ENCODE data around the gene TBC1D17. TPM values are rescaled to one million over a fixed set of nuclear protein-coding genes. Genes with fewer than 3 reads are reported as not detected.

Gene TBC1D17
- total and polyA plus RNA-seq, 2 of the 13 experiments (the other 11 are each of a cell fraction or from before 2014, with no cell fraction given) = 9.7 to 16.9 TPM

DNA sequence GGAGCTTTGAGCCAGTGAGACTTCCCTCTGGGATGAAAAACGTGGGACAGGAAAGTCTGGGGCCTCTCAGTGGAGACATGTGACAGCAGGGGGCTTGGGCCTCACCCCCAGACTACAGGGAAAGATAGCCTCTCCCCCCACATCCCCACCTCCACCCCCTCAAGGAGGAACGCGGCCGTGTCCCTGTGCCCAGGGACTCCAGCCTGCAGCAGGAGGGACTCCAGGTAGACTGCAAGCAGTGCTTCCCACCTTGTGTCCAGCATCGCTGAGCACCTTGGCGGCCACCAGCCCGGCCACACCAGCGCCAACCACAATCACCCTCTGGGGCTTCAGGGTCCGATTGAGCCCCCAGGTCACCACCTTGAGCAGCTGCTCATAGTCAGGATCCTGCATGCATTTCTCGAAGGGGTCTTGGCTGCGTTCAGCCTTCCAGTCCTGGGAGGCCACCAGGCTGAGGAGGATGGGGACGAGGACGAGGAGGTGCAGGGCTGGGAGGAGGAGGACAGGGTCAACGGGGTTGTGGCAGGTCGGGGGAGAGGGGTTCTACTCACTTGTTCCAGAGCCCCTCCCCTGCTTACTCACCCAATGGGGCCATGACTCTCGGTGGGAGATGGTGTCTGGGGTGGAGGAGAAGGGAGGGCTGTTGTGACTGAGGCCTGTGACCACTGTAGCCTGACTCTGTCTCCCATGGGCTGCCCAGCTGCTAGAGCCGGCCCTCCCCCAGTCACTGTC is 18.2 kb downstream of the TBC1D17 start:
- no peak; the same call in 2 of the 3 replicates for ATAC-seq
- no peak for DNase-seq (ENCODE audit: low spot score)
- no peaks in the 10 kb centered on the region for H3K9me3 ChIP-seq (ENCODE audit: low read length)
- 34% methylated on average over 8 of the region's 17 CpGs for WGBS (ENCODE audit: low lambda C conversion rate)
- H3K27me3 ChIP-seq (ENCODE audit: control insufficient read depth in 1 of 2, insufficient read depth in 2 of 2, low read length in 2 of 2) = peaks cover 9 to 17% of the 10 kb centered on the region in 2 experiments; a peak in 4 of 5 replicates
- CTCF ChIA-PET (ENCODE audit: low intra/inter-chr PET ratio, low total read pairs) = no interaction called here
- peaks cover 18% of the 10 kb centered on the region for H3K4me1 ChIP-seq (ENCODE audit: insufficient read depth, low read length)
- no peak overlapping the region for H3K9ac ChIP-seq (ENCODE audit: insufficient read depth, low read depth, low read length)
- H3K27ac ChIP-seq (ENCODE audit: extremely low read length, insufficient read depth, low read length) = no peak overlapping the region
- no peak overlapping the region for H2AFZ ChIP-seq (ENCODE audit: low read length)
- no peaks in the 10 kb centered on the region for H3K36me3 ChIP-seq (replicated peaks in 1 of 2; ENCODE audit: control insufficient read depth in 1 of 2, insufficient read depth in 2 of 2, low read length in 2 of 2)
- FAIRE-seq = no peak
- in situ Hi-C loops (cut with HindIII; ENCODE audit: extremely low pct_ligation_motif_present, low pct_unique_long_range_greater_than_20kb) (no loop called here), intact Hi-C loops (cut with micrococcal nuclease; ENCODE audit: unreplicated experiment) (no loop called here)
- no peaks in the 10 kb centered on the region for H3K79me2 ChIP-seq (ENCODE audit: insufficient read depth, low read length)
- H4K20me1 ChIP-seq (ENCODE audit: insufficient read depth, low read length) = no peaks in the 10 kb centered on the region
- H3K4me2 ChIP-seq (ENCODE audit: low read depth, low read length) = no peak overlapping the region
- BruUV-seq (replicated peaks) = no TSS peak
- TF ChIP-seq ZFYVE20 (CRISPR knock-in tag; IDR thresholded peaks at IDR 0.05; ENCODE audit: borderline replicate concordance, low read depth) = no peak
- no peak for TF ChIP-seq ATRX (CRISPR knock-in tag; IDR thresholded peaks at IDR 0.05; ENCODE audit: borderline replicate concordance)
- TF ChIP-seq MED13 (CRISPR knock-in tag; IDR thresholded peaks at IDR 0.05) = no peak
- TF ChIP-seq RFX1 (IDR thresholded peaks at IDR 0.05) = no peak
- TF ChIP-seq ZNF124 (CRISPR knock-in tag; IDR thresholded peaks at IDR 0.05) = no peak
- TF ChIP-seq RFX3 (CRISPR knock-in tag; IDR thresholded peaks at IDR 0.05) = no peak
- TF ChIP-seq, protein P1, sequence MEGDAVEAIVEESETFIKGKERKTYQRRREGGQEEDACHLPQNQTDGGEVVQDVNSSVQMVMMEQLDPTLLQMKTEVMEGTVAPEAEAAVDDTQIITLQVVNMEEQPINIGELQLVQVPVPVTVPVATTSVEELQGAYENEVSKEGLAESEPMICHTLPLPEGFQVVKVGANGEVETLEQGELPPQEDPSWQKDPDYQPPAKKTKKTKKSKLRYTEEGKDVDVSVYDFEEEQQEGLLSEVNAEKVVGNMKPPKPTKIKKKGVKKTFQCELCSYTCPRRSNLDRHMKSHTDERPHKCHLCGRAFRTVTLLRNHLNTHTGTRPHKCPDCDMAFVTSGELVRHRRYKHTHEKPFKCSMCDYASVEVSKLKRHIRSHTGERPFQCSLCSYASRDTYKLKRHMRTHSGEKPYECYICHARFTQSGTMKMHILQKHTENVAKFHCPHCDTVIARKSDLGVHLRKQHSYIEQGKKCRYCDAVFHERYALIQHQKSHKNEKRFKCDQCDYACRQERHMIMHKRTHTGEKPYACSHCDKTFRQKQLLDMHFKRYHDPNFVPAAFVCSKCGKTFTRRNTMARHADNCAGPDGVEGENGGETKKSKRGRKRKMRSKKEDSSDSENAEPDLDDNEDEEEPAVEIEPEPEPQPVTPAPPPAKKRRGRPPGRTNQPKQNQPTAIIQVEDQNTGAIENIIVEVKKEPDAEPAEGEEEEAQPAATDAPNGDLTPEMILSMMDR (CRISPR knock-in tag; IDR thresholded peaks at IDR 0.05) = no peak
- TF ChIP-seq, protein P2, sequence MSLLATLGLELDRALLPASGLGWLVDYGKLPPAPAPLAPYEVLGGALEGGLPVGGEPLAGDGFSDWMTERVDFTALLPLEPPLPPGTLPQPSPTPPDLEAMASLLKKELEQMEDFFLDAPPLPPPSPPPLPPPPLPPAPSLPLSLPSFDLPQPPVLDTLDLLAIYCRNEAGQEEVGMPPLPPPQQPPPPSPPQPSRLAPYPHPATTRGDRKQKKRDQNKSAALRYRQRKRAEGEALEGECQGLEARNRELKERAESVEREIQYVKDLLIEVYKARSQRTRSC (CRISPR knock-in tag; IDR thresholded peaks at IDR 0.05; ENCODE audit: low read depth) = no peak
- no peak for TF ChIP-seq ZFP36L1 (CRISPR knock-in tag; IDR thresholded peaks at IDR 0.05)
- TF ChIP-seq, protein P3, sequence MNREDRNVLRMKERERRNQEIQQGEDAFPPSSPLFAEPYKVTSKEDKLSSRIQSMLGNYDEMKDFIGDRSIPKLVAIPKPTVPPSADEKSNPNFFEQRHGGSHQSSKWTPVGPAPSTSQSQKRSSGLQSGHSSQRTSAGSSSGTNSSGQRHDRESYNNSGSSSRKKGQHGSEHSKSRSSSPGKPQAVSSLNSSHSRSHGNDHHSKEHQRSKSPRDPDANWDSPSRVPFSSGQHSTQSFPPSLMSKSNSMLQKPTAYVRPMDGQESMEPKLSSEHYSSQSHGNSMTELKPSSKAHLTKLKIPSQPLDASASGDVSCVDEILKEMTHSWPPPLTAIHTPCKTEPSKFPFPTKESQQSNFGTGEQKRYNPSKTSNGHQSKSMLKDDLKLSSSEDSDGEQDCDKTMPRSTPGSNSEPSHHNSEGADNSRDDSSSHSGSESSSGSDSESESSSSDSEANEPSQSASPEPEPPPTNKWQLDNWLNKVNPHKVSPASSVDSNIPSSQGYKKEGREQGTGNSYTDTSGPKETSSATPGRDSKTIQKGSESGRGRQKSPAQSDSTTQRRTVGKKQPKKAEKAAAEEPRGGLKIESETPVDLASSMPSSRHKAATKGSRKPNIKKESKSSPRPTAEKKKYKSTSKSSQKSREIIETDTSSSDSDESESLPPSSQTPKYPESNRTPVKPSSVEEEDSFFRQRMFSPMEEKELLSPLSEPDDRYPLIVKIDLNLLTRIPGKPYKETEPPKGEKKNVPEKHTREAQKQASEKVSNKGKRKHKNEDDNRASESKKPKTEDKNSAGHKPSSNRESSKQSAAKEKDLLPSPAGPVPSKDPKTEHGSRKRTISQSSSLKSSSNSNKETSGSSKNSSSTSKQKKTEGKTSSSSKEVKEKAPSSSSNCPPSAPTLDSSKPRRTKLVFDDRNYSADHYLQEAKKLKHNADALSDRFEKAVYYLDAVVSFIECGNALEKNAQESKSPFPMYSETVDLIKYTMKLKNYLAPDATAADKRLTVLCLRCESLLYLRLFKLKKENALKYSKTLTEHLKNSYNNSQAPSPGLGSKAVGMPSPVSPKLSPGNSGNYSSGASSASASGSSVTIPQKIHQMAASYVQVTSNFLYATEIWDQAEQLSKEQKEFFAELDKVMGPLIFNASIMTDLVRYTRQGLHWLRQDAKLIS (CRISPR knock-in tag; IDR thresholded peaks at IDR 0.05) = no peak
- TF ChIP-seq, protein P4, sequence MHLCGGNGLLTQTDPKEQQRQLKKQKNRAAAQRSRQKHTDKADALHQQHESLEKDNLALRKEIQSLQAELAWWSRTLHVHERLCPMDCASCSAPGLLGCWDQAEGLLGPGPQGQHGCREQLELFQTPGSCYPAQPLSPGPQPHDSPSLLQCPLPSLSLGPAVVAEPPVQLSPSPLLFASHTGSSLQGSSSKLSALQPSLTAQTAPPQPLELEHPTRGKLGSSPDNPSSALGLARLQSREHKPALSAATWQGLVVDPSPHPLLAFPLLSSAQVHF (CRISPR knock-in tag; IDR thresholded peaks at IDR 0.05) = no peak
- no peak for TF ChIP-seq ELF4 (CRISPR knock-in tag; IDR thresholded peaks at IDR 0.05; ENCODE audit: borderline replicate concordance)
- TF ChIP-seq PCBP1 (IDR thresholded peaks at IDR 0.05; ENCODE audit: borderline replicate concordance, low read depth, low read length) = no peak
- TF ChIP-seq KDM2A (CRISPR knock-in tag; IDR thresholded peaks at IDR 0.05; ENCODE audit: borderline replicate concordance, low read depth) = no peak
- TF ChIP-seq NKX3-1 (CRISPR knock-in tag; IDR thresholded peaks at IDR 0.05) = no peak
- no peak for TF ChIP-seq POLR2AphosphoS2 (IDR thresholded peaks at IDR 0.05; ENCODE audit: low read depth, low read length)
- no peak for TF ChIP-seq SP140L (CRISPR knock-in tag; IDR thresholded peaks at IDR 0.05; ENCODE audit: borderline replicate concordance)
- no peak for TF ChIP-seq FLYWCH1 (CRISPR knock-in tag; IDR thresholded peaks at IDR 0.05)
- H3K4me3 ChIP-seq (replicated peaks in 1 of 3; ENCODE audit: insufficient read depth in 1 of 3, low read depth in 2 of 3, low read length in 3 of 3) = no peak overlapping the region
- POLR2A ChIA-PET = no interaction called here
